CD4-positive, alpha-beta T cell treated with Interleukin-6 for 4 hours (primary cell): ENCODE measurements around the gene ARHGEF33.
"Not testable (repeated sequence)": the region's sequence is repeated elsewhere in the genome, so short reads cannot be mapped to it uniquely, and the experiment has no call there.

Experiments
- DNase-seq: peaks from one replicate; pipeline ENCODE4 v3.0.0-alpha.2; 2020; ENCODE audit warnings: mixed read lengths

ARHGEF33 gene

DNA sequence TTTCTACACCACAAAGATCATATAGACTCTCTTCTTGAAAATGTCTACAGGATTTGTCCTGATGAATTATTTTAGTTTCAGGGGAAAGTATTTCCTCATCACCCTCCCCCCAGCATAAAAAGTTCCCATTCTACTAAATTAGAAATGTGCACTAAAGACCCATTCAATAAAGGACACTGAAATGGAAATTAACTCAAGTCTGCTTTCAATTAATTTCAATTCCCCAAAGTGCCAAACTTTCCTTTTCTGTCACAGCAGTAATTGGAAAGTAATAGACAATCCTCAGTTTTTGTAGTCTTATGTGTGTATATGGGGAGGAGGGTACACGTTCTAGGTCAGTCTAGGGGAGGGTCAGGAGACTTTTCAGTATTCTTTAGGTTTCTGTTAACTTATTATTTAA, 21.5 kb downstream of the ARHGEF33 start:
- no peak for DNase-seq

DNA sequence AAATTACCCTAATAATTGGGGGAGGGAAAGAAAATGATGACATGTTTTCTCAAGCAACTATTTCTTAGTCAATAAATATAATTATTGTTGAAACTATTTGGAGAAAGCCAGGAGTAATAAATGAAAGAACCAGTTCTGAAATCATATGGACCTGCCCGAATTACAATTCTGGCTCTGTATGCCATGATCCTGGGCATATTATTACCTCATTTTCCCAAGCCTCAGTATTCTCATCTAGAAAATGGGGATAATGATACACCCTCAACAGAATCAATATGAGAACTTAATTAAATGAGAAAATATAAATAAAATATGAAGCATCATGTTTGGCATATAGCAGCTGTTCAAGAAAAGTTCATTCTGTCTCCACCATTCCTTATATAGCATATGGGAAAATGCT, 22.9 kb downstream of the ARHGEF33 start:
- DNase-seq = no peak

DNA sequence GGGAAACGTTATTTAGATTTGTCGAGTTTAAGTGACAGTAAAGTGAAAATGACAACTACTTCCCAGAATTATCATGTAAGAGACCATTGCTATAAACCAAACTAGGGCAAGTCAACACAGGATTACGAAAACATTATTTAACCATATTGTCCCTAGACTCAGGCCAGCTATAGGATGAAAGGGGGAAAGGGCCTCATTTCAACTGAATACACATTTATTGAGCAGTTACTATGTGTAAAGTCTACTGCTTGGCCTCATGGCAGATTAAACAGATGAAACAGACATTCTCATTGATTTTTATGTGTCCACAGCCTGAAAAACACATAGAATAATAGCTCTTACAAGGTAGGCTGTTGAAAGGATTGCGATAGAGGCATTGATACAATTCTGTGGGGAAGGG, 32.7 kb downstream of the ARHGEF33 start:
- DNase-seq = no peak

DNA sequence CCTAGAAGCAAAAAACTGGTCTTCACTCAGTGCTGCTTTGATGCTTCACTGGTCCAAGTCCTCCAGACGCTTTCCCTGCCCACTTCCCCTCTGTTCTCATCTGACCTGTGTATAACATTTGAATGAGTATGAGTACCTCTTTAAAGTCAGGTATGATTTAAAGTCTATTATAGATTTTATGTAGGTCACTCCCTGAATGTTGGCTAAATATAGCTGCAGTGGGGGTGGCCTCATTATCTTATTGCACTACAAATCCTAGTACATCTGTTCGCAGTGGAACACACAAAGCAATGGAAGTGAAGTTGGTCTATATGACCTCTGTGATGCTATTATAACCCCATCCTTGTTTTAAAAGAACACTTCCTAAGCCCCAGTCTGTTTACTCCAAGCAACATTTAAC, 33.2 kb downstream of the ARHGEF33 start:
- DNase-seq = no peak

DNA sequence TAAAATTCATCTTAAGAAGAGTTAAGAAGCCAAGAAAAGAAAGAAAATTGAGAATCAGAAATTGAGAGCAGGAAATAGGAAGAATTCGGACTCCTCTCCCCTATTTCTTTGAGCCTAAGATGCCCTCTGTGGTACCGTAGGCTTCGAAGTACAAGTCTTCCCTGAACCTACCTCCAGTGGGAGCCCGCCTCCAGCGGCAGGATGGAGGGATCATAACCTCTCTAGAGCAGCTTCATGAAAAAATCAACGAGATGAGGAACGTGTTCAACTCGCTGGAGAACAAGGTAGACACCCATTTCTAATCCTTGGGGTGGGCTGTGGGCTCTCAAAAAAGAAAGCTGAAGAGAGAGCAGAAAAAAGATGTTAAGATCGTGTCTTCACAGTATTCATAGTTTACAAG, 36.3 kb downstream of the ARHGEF33 start:
- no peak for DNase-seq

DNA sequence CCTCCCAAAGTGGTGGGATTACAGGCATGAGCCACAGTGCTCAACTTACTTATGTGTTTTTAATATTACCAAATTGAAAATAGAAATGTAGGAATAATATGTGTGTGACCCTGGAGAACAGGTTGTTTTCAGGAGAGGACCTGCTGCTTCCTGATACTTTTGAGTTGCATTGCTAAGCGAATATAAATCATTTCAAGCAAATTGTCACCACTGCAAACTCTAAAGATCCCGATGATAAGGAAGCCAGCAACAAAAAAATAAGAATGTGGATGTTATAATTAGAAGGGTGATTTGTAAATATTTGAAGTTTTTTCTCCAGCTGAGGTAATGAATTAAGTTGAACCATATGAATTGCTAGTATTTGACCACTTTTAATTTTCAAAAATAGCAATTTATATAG, 40.9 kb downstream of the ARHGEF33 start:
- no peak for DNase-seq

DNA sequence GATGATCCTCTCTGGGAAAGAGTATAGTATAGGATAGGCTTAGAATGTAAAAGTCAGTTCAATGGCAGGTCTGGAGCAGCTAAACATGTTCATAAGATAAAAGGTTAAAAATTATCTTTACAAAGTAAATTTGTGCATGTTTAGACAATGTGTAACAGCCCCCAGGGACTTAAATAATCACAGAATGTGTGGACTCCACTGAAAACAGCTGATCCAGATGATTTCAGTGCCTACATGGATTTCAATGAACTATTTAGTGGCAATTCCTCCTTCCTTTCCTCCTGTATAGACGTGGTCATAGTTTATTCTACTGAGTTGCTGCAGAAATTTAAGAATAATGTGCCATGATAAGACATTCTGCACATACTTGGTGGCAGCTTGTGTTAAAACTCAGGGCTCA, 42.9 kb downstream of the ARHGEF33 start:
- no peak for DNase-seq

DNA sequence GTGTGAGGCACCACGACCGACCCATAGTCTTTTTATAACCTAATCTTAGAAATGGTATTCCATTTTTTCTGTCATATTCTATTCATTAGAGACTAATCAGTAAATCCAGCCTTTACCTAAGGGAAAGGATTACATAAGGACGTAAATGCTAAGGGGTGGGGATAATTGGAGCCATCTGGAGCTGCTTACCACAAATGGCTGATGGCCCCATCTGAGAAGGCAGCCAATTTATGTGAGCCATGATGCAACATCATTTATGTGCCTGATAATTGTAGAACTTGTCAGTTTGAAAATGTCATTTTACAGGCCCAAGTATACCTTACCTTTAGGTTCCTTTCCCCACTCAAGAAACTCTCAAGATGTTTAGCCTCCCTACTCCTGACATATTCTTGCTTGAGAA, 44.0 kb downstream of the ARHGEF33 start:
- no peak for DNase-seq

DNA sequence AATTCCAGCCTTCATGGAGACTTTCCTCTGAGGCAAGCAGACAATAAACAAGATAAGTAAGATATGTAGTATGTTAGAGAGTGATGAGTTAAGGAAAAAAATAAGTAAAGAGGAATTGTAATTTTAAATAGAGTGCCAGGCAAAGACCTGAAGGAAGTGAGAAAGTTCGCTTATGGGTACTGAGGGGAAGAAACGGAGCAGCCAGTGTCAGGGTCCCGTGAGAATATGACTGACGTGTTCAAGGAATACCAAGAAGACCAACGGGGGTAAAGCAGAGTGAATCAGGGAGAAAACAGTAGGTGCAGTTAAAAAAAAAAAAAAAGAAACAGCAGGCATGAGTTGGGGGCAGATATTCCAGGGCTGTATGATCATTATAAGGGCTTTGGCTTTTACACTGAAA, 45.1 kb downstream of the ARHGEF33 start:
- DNase-seq = no peak

DNA sequence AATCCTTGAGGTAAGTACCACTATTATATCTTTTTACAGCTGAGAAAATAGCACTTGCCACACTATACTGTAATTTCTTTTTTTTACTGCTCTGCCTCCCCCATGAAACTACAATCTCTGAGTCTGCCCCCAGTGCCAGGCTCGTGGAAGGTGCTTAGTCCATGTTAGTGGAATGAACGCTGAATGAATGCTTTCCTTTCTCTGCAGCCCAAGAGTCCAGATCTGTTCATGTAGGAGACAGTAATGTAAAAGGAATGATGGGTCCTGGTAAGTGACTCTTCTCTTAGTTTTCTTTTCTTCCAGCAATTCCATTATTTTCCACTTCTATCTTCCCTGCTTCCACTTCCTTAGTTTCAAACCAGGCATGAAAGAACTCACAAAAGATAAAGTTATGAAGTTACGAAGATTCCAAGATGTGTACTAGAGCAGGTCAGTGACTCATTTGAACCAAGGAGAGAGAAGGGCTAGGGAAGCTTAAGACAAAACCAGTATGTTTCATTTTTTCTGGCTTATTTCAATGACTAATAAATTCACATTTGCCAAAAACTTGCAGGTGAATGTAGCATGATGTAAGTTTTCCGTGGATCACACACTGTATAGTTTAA, 46.0 kb downstream of the ARHGEF33 start:
- no peak for DNase-seq

DNA sequence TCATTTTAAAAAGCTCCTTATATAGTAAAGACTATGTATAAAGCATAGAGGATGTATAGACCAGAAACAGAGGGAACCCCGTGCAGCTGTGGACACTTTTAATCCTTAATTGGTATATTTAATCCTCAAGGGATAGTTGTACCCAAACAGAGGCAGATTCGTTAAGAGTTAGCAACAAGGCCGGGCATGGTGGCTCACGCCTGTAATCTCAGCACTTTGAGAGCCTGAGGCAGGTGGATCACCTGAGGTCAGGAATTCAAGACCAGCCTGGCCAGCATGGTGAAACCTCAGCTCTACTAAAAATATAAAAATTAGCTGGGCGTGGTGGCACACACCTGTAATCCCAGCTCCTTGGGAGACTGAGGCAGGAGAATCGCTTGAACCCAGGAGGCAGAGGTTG, 46.8 kb downstream of the ARHGEF33 start:
- not testable (repeated sequence) for DNase-seq

DNA sequence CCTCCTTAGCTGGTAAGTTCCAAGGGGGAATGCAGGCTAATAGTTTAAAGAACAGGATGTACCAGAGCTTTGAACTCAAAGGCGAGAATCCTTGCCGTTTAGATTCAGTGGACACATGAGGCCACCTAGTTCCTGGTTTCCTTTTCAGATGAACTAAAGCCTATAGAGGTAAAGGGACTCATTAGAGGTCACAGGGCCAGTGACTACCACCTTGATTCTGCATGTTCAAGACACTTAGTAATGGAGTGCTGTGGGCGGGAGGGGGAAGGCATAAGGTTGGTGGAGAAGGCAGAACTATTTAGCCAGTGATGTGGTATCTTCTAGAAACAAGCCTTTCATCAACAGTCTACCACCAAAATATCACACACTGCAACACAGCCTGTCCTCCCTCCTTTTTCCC, 47.9 kb downstream of the ARHGEF33 start:
- DNase-seq = no peak

DNA sequence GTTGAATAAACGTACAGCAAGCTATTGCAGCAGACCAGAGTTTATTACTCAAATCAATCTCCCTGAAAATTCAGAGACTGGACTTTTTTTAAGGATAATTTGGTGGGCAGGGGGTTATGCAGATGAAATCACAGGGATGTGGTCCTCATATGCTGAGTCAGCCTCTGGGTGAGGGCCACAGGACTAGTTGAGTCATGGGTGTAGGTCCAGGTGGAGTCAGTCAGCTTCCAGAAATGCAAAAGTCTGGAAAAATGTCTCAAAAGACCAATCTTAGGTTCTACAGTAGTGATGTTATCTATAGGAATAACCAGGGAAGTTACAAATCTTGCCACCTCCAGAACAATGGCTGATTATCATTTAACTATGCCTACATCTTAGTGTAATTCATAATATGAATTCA, 51.1 kb downstream of the ARHGEF33 start:
- DNase-seq = no peak

DNA sequence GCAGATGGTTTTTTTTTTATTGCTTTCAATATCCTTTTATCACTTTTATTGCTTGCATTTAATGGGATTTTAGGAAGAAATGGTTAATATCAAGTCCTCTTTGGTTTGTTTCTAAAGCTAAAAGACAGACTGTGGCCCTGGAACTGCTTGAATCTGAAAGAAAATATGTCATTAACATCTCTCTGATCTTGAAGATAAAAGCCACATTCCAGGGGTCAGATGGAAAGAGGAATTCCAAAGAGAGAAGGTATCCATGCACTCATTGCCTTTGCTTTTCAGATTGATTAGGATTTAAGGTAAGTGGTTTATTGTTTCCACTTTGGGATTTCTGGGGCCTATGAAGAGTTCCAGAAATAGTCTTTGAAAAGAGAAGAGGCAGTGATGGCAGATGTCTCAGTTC, 54.1 kb downstream of the ARHGEF33 start:
- no peak for DNase-seq

DNA sequence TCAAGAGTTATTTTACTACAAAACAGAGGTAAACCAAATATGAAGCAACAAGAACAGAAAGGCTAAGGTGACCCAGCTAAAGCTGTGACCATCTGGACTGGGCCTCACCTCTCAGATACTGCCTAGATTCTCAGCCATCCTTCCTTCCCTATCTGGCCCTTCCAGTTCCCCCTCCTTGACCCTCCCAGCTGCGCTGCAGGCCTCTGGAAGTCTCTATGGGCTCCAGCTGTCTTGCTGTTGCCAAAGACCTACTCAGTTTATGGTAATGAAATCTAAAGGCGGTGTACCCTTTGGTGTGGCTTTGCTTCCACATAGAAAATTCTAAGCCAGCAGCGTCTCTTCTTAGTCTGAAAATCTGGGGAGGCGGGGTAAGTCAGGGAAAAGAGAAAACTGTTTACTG, 55.7 kb downstream of the ARHGEF33 start:
- DNase-seq = no peak

DNA sequence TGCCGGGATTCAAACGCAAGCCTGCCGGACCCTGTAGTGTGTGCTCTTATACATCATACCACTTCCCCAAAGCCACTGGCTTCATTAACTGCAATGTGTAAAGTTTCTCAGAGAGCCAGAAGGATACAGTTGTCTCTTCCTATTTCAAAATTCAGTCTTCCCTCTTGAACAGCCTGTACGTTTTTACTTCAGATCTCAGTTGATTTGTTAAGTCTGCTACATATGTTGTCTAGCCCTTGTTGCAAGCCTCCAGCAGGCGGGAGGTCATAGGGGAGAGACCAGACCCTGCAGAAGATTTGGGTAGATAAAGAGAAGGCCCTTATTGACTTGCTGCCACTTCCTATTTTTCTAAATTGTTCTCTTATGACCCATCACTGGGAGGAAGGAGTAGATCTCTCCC, 56.2 kb downstream of the ARHGEF33 start:
- no peak for DNase-seq

DNA sequence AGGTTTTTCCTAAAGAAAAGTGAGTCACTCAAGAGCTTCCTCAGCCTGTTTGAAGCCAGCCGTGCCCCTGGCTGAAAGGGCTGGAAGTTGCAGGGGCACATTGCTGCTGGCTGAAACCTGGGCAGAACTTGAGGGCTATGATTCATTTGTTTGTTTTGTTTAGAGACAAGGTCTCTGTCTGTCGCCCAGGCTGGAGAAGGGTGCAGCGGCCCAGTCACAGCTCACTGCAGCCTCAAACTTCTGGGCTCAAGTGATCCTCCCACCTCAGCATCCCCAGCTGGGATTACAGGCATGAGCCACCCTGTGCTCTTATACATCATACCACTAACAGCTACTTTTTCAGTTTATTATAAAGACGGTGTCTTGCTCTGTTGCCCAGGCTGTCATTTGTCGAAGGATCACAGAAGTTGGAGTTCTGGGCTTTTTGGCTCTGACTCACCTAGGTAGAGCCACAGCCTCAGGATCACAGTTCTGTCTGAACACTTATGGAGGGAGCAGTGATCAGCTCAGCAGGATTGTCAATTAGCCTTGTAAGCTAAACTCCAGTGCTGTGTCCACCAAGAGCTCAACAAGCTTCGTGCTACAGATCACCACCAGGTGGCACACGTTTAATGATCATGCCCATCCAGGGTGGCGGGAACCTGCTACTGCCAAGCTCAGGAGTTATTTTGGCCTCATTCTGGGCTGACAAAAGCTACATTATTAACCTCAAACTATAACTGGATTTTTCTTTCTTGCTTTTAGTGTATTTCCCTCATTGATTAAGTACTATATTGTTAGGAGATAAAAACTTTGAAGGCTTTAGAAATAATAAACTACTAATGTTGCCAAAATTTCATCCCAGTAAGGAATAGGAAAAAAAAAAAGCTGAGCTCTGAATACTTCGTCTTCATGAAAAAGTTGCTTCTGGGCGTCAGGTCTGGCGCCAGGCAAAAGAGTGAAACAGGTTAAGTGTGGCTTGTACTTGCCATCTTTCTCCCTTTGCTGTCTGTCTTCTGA, 57.9 kb downstream of the ARHGEF33 start:
- DNase-seq = peak; percentile 65

DNA sequence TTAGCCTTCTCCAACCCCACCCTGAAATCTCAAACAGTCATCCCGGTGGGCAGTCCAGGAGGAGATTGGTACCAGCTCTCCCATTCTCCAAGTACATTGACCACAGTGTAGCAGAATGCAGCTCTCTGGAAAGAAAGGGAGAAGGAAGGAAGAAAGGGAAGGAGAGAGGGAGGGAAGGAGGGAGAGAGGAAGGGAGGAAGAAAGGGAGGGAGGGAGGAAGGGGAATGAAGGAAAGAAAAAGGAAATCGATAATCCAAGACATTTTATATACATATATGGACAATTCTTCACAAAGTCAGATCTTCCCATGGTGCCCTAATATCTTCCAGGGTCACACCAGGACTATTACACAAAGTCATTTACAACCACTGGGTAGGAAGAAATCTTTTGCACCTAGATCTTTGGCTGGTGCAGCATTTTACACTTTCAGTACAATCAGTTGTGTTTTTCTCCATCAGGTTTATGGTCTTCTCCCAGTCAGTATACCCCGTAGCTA, 58.8 kb downstream of the ARHGEF33 start:
- no peak for DNase-seq

DNA sequence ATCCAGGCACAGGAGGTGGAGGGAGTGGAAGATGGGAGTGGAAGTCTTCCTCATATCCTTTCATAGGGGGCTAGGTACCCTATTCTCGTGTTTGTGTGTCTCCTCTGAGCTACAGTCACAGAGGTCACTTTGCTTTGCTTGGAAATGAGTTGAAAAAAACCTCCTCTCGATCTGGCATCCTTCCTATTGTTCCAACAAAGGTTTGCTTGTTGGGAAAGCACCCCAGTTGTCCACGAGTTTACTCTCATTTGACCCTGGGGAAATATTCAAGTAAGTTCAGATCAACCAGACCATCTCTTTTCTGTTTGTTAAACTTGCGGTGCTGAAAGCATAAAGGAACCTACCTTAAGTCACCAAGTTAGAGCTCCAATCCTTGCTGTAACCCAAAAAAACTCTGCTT, 59.3 kb downstream of the ARHGEF33 start:
- no peak for DNase-seq

DNA sequence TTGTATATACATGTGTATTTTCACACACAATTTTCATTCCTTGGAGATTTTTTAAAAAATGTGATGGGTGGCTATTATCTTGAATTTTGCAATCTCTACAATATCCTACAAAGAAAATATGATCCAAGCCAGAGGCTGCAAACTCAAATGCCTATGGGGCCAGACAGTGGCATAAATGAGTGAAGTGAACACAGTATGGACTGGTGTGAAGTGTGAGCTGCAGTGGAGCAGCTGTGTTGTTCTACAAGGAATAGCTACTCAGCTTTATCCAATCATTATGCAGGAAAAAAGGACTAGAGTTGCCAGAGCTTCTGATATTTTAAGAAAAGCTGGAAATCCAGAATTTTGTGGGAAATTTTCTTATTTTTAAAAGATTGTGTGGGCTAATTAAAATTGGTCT, 62.1 kb downstream of the ARHGEF33 start:
- DNase-seq = no peak

DNA sequence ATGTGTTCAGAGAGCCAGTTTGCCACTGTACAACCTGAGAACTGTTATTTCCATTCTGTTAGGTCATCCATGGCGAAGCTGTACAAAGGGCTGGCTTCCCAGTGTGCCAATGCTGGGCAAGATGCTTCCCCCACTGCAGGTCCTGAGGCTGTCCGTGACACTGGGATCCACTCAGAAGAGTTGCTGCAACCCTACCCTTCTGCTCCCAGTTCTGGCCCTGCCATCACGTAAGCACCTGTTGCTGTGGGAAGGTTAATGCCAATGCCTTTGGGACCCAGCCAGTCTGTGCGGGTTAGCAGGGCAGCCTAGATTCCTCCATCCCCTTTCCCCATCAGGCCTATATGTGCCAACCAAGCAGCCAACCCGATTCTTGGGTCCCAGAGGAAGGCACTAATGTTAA, 68.3 kb downstream of the ARHGEF33 start:
- DNase-seq = no peak

DNA sequence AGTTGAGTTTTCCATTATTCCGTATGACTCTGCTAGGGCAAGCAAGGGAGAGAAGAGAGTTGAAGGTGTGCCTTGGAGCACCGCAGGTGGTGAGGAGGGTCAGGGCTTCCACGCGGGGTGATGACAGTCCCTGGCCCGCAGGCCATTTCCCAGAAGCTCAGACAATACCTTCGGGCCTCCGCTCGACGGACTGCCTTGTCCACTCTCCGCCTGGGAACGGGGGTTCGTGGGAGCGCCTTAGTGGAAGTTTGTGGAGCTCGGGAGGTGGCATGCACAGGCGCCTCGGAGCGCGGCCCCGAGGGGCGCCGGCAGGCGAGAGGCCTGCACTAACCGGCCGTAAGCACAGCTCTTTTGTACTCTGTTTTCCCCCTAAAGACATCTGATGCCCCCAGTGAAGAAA, 69.8 kb downstream of the ARHGEF33 start:
- DNase-seq = no peak

DNA sequence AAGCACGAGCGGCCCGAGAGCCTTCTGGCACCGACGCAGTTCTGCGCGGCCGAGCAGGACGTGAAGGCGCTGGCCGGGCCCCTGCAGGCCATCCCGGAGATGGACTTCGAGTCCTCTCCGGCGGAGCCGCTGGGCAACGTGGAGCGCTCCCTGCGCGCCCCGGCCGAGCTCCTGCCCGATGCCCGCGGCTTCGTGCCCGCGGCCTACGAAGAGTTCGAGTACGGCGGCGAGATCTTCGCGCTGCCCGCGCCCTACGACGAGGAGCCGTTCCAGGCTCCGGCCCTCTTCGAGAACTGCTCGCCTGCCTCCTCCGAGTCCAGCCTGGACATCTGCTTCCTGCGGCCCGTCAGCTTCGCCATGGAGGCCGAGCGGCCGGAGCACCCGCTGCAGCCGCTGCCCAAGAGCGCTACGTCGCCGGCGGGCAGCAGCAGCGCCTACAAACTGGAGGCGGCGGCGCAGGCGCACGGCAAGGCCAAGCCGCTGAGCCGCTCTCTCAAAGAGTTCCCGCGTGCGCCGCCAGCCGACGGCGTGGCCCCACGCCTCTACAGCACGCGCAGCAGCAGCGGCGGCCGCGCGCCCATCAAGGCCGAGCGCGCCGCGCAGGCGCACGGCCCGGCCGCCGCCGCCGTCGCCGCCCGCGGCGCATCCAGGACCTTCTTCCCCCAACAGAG, 70.4 kb downstream of the ARHGEF33 start:
- DNase-seq = peak; percentile 64
